Fibroblast of skin of left quadriceps (primary cell): ENCODE data around the gene PCDHGB3.
"Not testable (repeated sequence)": the region's sequence is repeated elsewhere in the genome, so short reads cannot be mapped to it uniquely, and the experiment has no call there.

Experiments used
- DNase-seq, 2 experiments: peaks; one replicate each; pipeline ENCODE4 v3.0.0-alpha.2; 2013; ENCODE audit warnings: low read depth in 2 of 2

Gene PCDHGB3

GRCh38 chr5:141392429-141393198, 22.6 kb downstream of the PCDHGB3 start, which contains the start of gene PCDHGA8:
PCDHGA8 (plus strand) TSS chr5:141392633; CDS start chr5:141392814, 181 bp downstream.
- DNase-seq, result no peak

- DNase-seq, result no peak
These were observed 23.2 kb downstream of the PCDHGB3 start for GRCh38 chr5:141393267-141393666.

GRCh38 chr5:141394401-141395187, 24.6 kb downstream of the PCDHGB3 start:
- DNase-seq, result not testable (repeated sequence)

- DNase-seq, result not testable (repeated sequence)
These were observed 27.9 kb downstream of the PCDHGB3 start, which contains the start of gene PCDHGB5 for GRCh38 chr5:141397756-141398551. PCDHGB5 (plus strand) TSS chr5:141397947; CDS start chr5:141398128, 181 bp downstream.

DNA sequence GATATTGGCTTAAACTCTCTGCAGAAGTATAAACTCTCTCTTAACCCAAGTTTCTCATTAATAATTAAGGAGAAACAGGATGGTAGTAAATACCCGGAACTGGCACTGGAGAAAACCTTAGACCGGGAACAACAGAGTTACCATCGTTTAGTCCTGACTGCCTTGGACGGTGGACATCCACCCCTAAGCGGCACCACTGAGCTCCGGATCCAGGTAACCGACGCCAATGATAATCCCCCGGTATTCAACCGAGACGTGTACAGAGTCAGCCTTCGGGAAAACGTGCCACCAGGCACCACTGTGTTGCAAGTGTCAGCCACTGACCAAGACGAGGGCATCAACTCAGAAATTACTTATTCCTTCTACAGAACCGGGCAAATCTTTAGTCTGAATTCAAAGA, 28.6 kb downstream of the PCDHGB3 start:
- no peak for DNase-seq

DNA sequence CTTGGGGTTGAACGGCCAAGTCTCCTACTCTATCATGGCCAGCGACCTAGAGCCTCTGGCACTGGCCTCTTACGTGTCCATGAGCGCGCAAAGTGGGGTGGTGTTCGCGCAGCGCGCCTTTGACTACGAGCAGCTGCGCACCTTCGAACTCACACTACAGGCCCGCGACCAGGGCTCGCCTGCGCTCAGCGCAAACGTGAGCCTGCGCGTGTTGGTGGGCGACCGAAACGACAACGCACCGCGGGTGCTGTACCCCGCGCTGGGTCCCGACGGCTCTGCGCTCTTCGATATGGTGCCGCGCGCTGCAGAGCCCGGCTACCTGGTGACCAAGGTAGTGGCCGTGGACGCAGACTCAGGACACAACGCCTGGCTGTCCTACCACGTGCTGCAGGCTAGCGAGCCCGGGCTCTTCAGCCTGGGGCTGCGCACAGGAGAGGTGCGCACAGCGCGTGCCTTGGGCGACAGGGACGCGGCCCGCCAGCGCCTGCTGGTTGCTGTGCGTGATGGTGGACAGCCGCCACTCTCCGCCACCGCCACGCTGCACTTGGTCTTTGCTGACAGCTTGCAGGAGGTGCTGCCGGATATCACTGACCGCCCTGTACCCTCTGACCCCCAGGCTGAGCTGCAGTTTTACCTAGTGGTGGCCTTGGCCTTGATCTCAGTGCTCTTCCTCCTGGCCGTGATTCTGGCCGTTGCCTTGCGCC, 29.7 kb downstream of the PCDHGB3 start:
- DNase-seq, result no peak

DNA sequence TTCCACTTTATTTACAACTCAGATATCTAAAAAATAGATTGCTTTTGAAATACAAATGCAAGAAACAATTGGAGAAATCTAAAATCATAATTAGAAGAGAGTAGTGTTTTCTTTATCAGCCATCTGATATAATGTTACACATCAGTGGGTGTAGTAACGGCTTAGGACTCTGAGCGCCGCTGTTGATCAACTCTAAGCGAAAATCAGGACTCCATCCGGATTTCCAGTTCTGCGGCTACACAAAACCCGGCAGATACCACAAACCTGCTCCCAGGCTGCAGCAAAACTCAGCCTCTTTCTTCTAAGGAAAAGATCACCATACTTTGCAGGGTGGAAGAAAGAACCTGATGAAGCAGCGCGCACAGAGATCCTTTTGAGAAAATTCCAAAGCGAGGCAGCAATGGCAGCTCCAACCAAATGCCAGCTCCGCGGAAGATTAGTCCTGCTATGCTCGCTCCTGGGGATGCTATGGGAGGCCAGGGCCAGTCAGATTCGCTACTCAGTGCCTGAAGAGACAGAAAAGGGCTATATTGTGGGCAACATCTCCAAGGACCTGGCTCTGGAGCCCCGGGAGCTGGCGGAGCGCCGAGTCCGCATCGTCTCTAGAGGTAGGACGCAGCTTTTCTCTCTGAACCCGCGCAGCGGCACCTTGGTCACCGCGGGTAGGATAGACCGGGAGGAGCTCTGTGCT, 32.7 kb downstream of the PCDHGB3 start, which contains the start of gene PCDHGA9:
Gene PCDHGA9 (plus strand): TSS at position 226 of the 691 bp plus-strand sequence. CDS start 175 bp downstream, at position 401.
- no peak for DNase-seq

GRCh38 chr5:141403387-141403786, 33.3 kb downstream of the PCDHGB3 start:
- DNase-seq, result no peak

DNA sequence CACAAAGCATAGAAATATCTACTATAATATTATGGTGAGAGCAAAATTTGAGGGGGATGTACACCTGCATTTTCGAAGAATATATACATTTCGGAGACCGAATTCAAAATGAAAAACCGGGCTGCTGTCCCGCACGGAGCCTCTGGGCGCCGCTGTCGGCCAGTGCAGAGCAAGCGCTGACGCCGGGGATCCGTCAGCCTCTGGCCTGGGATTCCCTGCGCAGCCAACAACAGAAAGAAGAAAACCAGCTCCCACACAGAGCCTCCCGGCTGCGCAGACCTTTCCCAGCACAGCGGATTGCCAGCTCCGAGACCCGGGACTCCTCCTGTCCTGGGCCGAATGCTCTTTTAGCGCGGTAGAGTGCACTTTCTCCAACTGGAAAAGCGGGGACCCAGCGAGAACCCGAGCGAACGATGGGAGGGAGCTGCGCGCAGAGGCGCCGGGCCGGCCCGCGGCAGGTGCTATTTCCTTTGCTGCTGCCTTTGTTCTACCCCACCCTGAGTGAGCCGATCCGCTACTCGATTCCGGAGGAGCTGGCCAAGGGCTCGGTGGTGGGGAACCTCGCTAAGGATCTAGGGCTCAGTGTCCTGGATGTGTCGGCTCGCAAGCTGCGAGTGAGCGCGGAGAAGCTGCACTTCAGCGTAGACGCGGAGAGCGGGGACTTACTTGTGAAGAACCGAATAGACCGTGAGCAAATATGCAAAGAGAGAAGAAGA, 37.9 kb downstream of the PCDHGB3 start, which contains the start of gene PCDHGB6:
Gene PCDHGB6 (plus strand): TSS at position 232 of the 716 bp plus-strand sequence. CDS start 182 bp downstream, at position 414.
- not testable (repeated sequence) for DNase-seq

- no peak for DNase-seq
These were observed 39.7 kb downstream of the PCDHGB3 start for GRCh38 chr5:141409598-141410306.

DNA sequence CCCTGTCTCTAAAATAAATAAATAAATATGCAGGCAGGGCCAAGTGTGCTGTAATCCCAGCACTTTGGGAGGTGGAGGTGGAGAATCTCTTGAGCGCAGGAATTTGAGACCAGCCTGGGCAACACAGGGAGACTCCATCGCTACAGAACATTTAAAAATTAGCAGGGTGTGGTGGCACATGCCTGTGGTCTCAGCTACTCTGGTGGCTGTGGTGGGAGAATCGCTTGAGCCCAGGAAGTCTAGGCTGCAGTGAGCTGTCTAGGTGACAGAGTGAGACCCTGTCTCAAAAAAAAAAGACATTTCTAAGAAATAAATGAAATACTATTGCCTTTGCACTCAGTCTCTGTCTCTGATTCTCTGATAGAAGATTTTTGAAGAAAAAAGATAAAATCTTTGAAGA, 41.5 kb downstream of the PCDHGB3 start:
- no peak for DNase-seq

- DNase-seq, result peak in 1 of 2 experiments; percentile 47
These were observed 43.0 kb downstream of the PCDHGB3 start, which contains the start of gene PCDHGA10 for GRCh38 chr5:141412854-141413539. PCDHGA10 (plus strand) TSS chr5:141412987; CDS start chr5:141413176, 189 bp downstream.

DNA sequence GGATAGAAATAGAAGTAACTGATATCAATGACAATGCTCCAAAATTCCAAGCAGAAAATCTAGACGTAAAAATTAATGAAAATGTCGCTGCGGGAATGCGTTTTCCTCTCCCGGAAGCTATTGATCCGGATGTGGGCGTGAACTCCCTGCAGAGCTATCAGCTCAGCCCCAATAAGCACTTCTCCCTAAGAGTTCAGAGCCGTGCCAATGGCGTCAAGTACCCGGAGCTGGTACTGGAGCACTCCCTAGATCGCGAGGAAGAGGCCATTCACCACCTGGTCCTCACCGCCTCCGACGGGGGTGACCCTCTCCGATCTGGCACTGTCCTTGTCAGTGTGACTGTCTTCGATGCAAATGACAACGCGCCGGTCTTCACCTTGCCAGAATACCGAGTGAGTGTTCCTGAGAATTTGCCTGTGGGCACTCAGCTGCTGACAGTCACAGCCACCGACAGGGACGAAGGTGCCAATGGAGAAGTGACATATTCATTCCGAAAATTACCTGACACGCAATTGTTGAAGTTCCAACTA, 43.6 kb downstream of the PCDHGB3 start:
- no peak for DNase-seq

DNA sequence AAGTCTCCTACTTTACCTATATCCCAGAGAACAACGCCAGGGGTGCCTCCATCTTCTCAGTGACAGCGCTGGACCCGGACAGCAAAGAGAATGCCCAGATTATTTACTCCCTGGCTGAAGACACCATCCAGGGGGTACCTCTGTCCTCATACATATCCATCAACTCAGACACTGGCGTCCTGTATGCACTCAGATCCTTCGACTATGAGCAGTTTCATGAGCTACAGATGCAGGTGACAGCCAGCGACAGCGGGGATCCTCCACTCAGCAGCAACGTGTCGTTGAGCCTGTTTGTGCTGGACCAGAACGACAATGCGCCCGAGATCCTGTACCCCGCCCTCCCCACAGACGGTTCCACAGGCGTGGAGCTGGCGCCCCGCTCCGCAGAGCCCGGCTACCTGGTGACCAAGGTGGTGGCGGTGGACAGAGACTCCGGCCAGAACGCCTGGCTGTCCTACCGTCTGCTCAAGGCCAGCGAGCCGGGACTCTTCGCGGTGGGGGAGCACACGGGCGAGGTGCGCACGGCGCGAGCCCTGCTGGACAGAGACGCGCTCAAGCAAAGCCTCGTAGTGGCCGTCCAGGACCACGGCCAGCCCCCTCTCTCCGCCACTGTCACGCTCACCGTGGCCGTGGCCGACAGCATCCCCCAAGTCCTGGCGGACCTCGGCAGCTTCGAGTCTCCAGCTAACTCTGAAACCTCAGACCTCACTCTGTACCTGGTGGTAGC, 44.7 kb downstream of the PCDHGB3 start:
- DNase-seq, result not testable (repeated sequence)

DNA sequence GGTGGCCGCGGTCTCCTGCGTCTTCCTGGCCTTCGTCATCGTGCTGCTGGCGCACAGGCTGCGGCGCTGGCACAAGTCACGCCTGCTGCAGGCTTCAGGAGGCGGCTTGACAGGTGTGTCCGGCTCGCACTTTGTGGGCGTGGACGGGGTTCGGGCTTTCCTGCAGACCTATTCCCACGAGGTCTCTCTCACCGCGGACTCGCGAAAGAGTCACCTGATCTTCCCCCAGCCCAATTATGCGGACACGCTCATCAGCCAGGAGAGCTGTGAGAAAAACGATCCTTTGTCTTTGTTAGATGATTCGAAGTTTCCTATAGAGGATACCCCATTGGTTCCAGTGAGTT, 45.2 kb downstream of the PCDHGB3 start:
- not testable (repeated sequence) for DNase-seq

DNA sequence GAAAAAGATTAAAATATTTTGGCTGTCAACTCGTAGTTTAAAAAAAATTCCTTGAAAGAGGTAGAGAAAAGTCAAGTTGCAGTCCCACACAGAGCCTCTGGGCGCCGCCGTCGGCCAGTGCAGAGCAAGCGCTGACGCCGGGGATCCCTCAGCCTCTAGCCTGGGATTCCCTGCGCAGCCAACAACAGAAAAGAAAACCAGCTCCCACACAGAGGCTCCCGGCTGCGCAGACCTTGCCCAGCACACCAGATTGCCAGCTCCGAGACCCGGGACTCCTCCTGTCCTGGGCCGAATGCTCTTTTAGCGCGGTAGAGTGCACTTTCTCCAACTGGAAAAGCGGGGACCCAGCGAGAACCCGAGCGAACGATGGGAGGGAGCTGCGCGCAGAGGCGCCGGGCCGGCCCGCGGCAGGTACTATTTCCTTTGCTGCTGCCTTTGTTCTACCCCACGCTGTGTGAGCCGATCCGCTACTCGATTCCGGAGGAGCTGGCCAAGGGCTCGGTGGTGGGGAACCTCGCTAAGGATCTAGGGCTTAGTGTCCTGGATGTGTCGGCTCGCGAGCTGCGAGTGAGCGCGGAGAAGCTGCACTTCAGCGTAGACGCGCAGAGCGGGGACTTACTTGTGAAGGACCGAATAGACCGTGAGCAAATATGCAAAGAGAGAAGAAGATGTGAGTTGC, 47.6 kb downstream of the PCDHGB3 start, which contains the start of gene PCDHGB7:
Gene PCDHGB7 (plus strand): TSS at position 184 of the 679 bp plus-strand sequence. CDS start 183 bp downstream, at position 367.
- DNase-seq, result peak; percentile 61 to 65
